HG03432 (cell line): Measurements from ENCODE around the gene SNUPN.
A peak's percentile ranks its signal among the peaks of the same experiment; 100 is the strongest.

Experiments
- ATAC-seq: cut with Tn5 transposase; IDR thresholded peaks from one replicate; pipeline ENCODE4 v1.9.1; 2021; ENCODE audit warnings: mild to moderate bottlenecking, moderate library complexity; ENCODE audit not compliant: unreplicated experiment

Gene SNUPN

GRCh38 chr15:75625542-75626347, at the start of gene SNUPN:
Gene SNUPN, minus strand, starts transcription at chr15:75625725. Its CDS starts 4,674 bp downstream, at chr15:75621051.
- peak; percentile 85 for ATAC-seq

GRCh38 chr15:75674366-75674765, 48.8 kb upstream of the SNUPN start:
- ATAC-seq: no peak

GRCh38 chr15:75673426-75674235, 48.1 kb upstream of the SNUPN start:
- no peak for ATAC-seq

- no peak for ATAC-seq
These were observed 47.3 kb upstream of the SNUPN start for GRCh38 chr15:75672646-75673425.

GRCh38 chr15:75671730-75672602, 46.4 kb upstream of the SNUPN start:
- no peak for ATAC-seq

- ATAC-seq: no peak
These were observed 44.3 kb upstream of the SNUPN start for GRCh38 chr15:75669879-75670212.

- no peak for ATAC-seq
These were observed 43.8 kb upstream of the SNUPN start for GRCh38 chr15:75669191-75669878.

- no peak for ATAC-seq
These were observed 41.4 kb upstream of the SNUPN start for GRCh38 chr15:75666823-75667501.

GRCh38 chr15:75663931-75664421, 38.5 kb upstream of the SNUPN start:
- ATAC-seq: no peak

- ATAC-seq: no peak
These were observed 37.4 kb upstream of the SNUPN start for GRCh38 chr15:75662823-75663519.

GRCh38 chr15:75661756-75662140, 36.2 kb upstream of the SNUPN start:
- ATAC-seq: no peak

- ATAC-seq: no peak
These were observed 35.7 kb upstream of the SNUPN start for GRCh38 chr15:75661100-75661755.

- ATAC-seq: no peak
These were observed 34.6 kb upstream of the SNUPN start for GRCh38 chr15:75659928-75660645.

- no peak for ATAC-seq
These were observed 33.7 kb upstream of the SNUPN start for GRCh38 chr15:75659141-75659771.

GRCh38 chr15:75656813-75657212, 31.3 kb upstream of the SNUPN start:
- no peak for ATAC-seq

- ATAC-seq: no peak
These were observed 30.8 kb upstream of the SNUPN start for GRCh38 chr15:75656331-75656730.

- ATAC-seq: no peak
These were observed 30.4 kb upstream of the SNUPN start for GRCh38 chr15:75655931-75656330.
